Upper lobe of left lung (tissue), 6 donors: Measurements from ENCODE around the gene MED27. TPM values are rescaled to one million over a fixed set of nuclear protein-coding genes. Genes with fewer than 3 reads are reported as not detected.

ENCODE experiments used
- ATAC-seq, 2 donors: fragments of 200-7000 bp; cut with Tn5 transposase; one replicate each; pipeline ENCODE4 v1.9.1; 2022; ENCODE audit warnings: mild to moderate bottlenecking in 2 of 2, moderate library complexity in 2 of 2; ENCODE audit not compliant: low FRiP score in 2 of 2
- DNase-seq, 2 donors: peaks; one replicate each; pipeline ENCODE4 v3.0.0-alpha.2; 2019 to 2020
- H3K27ac ChIP-seq, 4 donors: fragments of 200-600 bp; sonication (generic); one replicate each; pipeline ENCODE4 v1.5.1; 2016 to 2019
- H3K27me3 ChIP-seq, 4 donors: fragments of 200-600 bp; sonication (generic); one replicate each; pipeline ENCODE4 v1.5.1; 2017 to 2019
- H3K36me3 ChIP-seq, 4 donors: fragments of 200-600 bp; sonication (generic); one replicate each; pipeline ENCODE4 v1.5.1; 2016 to 2019
- H3K4me1 ChIP-seq, 4 donors: fragments of 200-600 bp; sonication (generic); one replicate each; pipeline ENCODE4 v1.5.1; 2018 to 2019
- H3K4me3 ChIP-seq, 4 donors: fragments of 200-600 bp; sonication (generic); one replicate each; pipeline ENCODE4 v1.5.1; 2017 to 2019; ENCODE audit warnings: mild to moderate bottlenecking in 2 of 4, moderate library complexity in 1 of 4
- H3K9me3 ChIP-seq, 4 donors: fragments of 200-600 bp; sonication (generic); one replicate each; pipeline ENCODE4 v1.5.1; 2018 to 2019
- EP300 ChIP-seq, 4 donors: sonication (generic); formaldehyde crosslinking; IDR thresholded peaks; one replicate each; pipeline ENCODE4 v1.5.1; 2017; ENCODE audit warnings: antibody characterized with exemption in 4 of 4, control low read depth in 2 of 4
- POLR2A ChIP-seq, 4 donors: fragments of 450-650 bp; IDR thresholded peaks; one replicate each; pipeline ENCODE4 v1.5.1; 2016 to 2017; ENCODE audit warnings: antibody characterized with exemption in 4 of 4, mild to moderate bottlenecking in 2 of 4
- POLR2AphosphoS5 ChIP-seq, 2 donors: sonication (generic); formaldehyde crosslinking; IDR thresholded peaks; one replicate each; pipeline ENCODE4 v1.5.1; 2017; ENCODE audit warnings: antibody characterized with exemption in 2 of 2
- WGBS, 2 donors: methylation state at CpG; one replicate each; pipeline ENCODE4 v1.1.5; 2017 to 2018; 5-methylcytosine and 5-hydroxymethylcytosine counted together
- total RNA-seq, 6 donors: library from RNA; depleted of rRNA in 4 of 6; stranded (reverse); fragments of >200 nt in 4 of 6; gene quantifications; one replicate each; pipeline versions ENCODE4 v1.1.0 to v1.2.1, GENCODE V29; 2016 to 2021
- TF ChIP-seq, protein P1 (sequence below), 6 experiments: fragments of 450-650 bp in 4 of 6; fragments of 200-600 bp in 2 of 6; sonication (generic) in 2 of 6; IDR thresholded peaks; one replicate each; pipeline ENCODE4 v1.5.1; 2016 to 2019; ENCODE audit warnings: antibody characterized with exemption in 6 of 6
- donor health status: DM: no; HTN: no; CAD: no; lungs with moderate emphysema.
- donor health status: DM: no; HTN: yes; CAD: no; lungs with severe emphysema.

MED27 gene
- total RNA-seq, 6 donors from 2014 or later: 4.9 to 24.2 (median 17.1) TPM

DNA sequence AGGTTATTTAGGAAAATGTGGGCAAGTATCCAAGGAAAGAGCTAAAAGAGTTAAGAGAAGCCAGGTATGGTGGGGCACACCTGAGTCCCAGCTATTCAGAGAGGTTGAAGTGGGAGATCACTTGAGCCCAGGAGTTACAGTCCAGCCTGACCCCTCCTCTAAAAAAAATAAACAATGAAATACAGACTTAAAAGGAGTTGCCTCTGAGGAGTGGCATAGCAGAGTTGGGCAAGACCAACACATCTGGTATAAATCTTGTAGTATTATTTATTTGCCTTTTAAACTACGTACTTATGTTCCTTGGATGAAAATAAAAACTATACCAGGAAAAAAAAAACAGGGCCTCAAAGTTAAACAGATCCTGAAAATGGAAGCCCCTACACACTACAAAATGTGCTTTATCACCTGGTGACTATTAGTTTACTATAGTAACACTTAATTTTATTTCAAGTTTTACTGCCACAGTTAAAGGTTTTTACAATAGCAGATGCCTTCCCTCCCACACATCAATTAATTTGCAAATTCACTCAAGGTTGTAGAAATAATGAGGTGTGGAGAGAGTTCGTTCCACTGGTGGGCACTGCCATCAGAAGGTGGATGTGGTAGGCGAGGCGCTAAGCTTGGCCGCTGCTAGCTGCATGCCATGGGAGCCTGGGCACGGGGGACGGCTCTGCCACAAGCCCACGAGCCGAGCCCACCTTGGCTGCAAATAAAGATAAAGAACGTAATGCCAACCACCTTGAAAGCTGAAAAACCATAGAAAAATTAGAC lies 48.0 kb downstream of the MED27 start:
- Histone ChIP-seq H3K36me3 (no peaks in the 10 kb centered on the region), H3K27ac (no peak overlapping the region), H3K4me3 (no peak overlapping the region), H3K27me3 (no peaks in the 10 kb centered on the region), H3K4me1 (peaks cover 16 to 35% (median 25%) of the 10 kb centered on the region in 4 donors), H3K9me3 (no peaks in the 10 kb centered on the region)
- peak in 1 of 2 donors; percentile 29 for DNase-seq
- TF ChIP-seq, protein P1, sequence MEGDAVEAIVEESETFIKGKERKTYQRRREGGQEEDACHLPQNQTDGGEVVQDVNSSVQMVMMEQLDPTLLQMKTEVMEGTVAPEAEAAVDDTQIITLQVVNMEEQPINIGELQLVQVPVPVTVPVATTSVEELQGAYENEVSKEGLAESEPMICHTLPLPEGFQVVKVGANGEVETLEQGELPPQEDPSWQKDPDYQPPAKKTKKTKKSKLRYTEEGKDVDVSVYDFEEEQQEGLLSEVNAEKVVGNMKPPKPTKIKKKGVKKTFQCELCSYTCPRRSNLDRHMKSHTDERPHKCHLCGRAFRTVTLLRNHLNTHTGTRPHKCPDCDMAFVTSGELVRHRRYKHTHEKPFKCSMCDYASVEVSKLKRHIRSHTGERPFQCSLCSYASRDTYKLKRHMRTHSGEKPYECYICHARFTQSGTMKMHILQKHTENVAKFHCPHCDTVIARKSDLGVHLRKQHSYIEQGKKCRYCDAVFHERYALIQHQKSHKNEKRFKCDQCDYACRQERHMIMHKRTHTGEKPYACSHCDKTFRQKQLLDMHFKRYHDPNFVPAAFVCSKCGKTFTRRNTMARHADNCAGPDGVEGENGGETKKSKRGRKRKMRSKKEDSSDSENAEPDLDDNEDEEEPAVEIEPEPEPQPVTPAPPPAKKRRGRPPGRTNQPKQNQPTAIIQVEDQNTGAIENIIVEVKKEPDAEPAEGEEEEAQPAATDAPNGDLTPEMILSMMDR (IDR thresholded peaks at IDR 0.05): no peak
- TF ChIP-seq POLR2AphosphoS5 (IDR thresholded peaks at IDR 0.05) (no peak), EP300 (IDR thresholded peaks at IDR 0.05) (no peak), POLR2A (IDR thresholded peaks at IDR 0.05) (no peak)
- 92 to 94% methylated on average over 10 of the region's 10 CpGs for WGBS, 2 donors
- ATAC-seq: no peak

DNA sequence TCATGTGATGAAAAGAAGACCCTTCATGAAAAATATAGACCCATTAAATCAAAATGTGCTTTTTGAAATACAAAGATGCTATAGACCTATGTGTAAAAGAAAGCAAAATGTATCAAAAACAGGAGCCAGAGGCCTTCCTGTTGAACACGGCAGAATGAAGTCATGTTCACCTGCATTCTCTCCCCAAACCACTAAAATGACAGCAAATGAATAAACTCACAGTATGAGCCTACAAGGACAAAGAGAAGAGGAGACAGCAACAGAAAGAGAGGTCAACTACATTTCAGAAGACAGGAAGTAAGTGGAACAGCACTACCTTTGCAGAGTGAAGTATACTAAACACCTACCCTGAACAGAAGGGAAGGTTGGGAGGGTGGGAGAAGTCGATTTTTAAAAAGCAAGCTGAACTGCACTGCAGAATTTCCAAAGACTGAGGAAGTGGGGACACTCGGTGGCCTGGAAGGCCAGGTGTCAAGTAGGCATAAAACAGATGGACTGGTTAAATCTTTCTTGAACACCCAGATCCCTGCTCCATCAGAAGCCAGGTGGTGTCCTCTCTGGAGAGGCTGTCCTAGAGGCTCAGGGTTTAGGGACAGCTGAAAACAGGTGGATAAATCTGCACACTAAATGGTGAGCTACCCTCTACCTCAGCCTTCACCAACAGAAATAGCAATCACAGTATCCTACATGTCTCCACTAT lies 48.9 kb downstream of the MED27 start:
- Histone ChIP-seq H3K36me3 (no peaks in the 10 kb centered on the region), H3K9me3 (no peaks in the 10 kb centered on the region), H3K27ac (no peak overlapping the region), H3K4me3 (no peak overlapping the region), H3K27me3 (no peaks in the 10 kb centered on the region), H3K4me1 (peaks cover 16 to 41% (median 31%) of the 10 kb centered on the region in 4 donors)
- TF ChIP-seq POLR2A (IDR thresholded peaks at IDR 0.05) (no peak), EP300 (IDR thresholded peaks at IDR 0.05) (no peak), POLR2AphosphoS5 (IDR thresholded peaks at IDR 0.05) (no peak)
- TF ChIP-seq, protein P1 (IDR thresholded peaks at IDR 0.05): no peak
- DNase-seq: no peak
- ATAC-seq: no peak
- 86 to 88% methylated on average over 3 of the region's 3 CpGs for WGBS, 2 donors

DNA sequence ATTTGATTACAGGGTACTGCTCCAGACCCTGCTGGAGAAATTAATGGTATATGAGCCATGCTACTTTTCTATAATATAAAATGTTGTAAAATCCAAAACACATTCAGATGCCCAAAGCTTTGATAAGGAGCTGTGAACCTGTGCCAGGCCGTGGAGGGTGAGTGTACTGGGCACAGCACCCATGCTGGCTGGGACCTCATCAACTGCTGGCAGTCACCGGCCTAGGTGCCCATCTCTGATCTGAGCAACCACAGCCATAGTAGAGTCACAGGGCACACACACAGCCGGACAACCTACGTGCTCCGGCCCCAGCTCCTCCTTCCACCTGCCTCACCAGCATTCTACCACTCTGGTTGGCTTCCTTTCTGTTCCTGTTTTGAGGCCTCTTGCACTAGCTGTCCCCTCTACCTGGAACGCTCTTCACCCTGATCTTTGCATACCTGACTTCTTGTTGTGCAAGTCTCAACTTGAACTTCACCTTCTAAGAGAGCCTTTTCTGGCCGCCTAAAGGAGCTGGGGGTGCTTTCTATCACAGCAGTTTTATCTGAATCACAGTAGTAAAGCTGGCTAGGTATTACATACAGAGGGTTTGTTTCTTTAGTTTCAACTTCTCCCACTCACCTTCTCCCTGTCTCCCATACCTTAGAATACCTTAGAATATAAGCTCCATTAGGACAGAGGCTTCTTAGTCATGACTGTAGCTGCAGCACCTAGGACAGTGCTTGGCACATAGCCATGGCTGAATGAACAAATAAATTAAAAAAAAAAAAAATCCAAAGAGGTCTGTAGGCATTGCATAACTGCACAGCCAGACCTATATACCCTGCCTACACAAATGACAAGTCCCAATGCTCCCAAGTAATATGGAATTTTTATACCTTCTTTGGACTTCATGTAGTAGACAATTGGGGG lies 51.7 kb downstream of the MED27 start:
- WGBS, 2 donors: 63 to 75% methylated on average over 7 of the region's 7 CpGs
- Histone ChIP-seq H3K36me3 (no peaks in the 10 kb centered on the region), H3K4me3 (no peak overlapping the region), H3K27me3 (no peaks in the 10 kb centered on the region), H3K27ac (peak overlapping the region in 1 of 4 donors; percentile 48), H3K9me3 (no peaks in the 10 kb centered on the region), H3K4me1 (peaks cover 16 to 39% (median 32%) of the 10 kb centered on the region in 4 donors)
- no peak for TF ChIP-seq POLR2A (IDR thresholded peaks at IDR 0.05)
- TF ChIP-seq POLR2AphosphoS5 (IDR thresholded peaks at IDR 0.05): no peak
- no peak for TF ChIP-seq EP300 (IDR thresholded peaks at IDR 0.05)
- TF ChIP-seq, protein P1 (IDR thresholded peaks at IDR 0.05): no peak
- ATAC-seq (peak; percentile 41 to 89), DNase-seq (peak in 1 of 2 donors; percentile 66)

DNA sequence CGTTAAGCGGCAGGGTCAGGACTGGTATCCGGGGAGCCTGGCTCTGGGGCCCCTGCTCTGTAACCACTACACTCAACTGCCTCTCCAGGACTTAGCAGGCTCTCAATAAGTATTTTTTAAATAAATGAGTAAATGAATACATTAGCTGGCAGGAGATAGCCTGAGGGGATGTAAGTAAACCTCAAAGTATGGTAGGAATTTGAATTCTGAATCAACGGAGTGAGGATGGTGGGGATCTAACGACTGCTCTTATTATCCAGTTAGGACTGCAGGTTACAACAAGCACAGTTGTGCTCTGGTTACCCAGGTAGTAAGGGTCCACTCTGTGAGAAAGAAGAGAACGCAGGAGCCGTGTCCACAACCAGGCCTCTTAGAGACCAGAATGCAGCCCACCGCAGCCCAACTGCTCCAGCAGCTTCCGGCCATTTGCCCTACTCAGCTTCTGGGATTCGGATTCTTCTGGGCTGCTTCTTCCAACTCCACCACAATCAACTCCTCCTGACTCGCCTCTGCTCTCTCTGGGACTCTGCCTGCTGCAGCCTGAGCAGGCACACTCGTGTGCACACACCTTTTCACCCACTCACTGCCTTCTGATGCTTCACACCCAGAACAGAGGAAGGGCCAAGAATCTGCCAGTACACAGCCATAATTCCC lies 52.6 kb downstream of the MED27 start:
- DNase-seq: no peak

More for the DNA sequence above, 52.6 kb downstream of the MED27 start:
- Histone ChIP-seq H3K36me3 (no peaks in the 10 kb centered on the region), H3K27ac (no peak overlapping the region), H3K4me1 (peaks cover 9 to 38% (median 26%) of the 10 kb centered on the region in 4 donors), H3K27me3 (no peaks in the 10 kb centered on the region), H3K9me3 (no peaks in the 10 kb centered on the region), H3K4me3 (no peak overlapping the region)
- TF ChIP-seq, protein P1 (IDR thresholded peaks at IDR 0.05): no peak
- 82 to 84% methylated on average over 12 of the region's 12 CpGs for WGBS, 2 donors
- ATAC-seq: peak in 1 of 2 donors; percentile 28
